ENCODE results near the gene TMEFF2. TPM values are rescaled to one million over a fixed set of nuclear protein-coding genes. Genes with fewer than 3 reads are reported as not detected.

Gene TMEFF2
- 2.3 TPM for polyA plus RNA-seq
- long read RNA-seq, donor 1 = 0 reads
- long read RNA-seq, donor 2, partial matches to known transcripts = 0 of 1 reads
- long read RNA-seq, donor 2, other reads (novel, unspliced or antisense) = 0 of 1 reads
- long read RNA-seq, donor 3 = 0 reads
- long read RNA-seq, donor 4 = 0 reads
- long read RNA-seq, donor 5, partial matches to known transcripts = 0 of 1 reads
- long read RNA-seq, donor 5, other reads (novel, unspliced or antisense) = 0 of 1 reads
- long read RNA-seq, donor 6 = 0 reads
- long read RNA-seq, donor 7, partial matches to known transcripts = 0 of 2 reads
- long read RNA-seq, donor 7, other reads (novel, unspliced or antisense) = 0 of 2 reads
- long read RNA-seq, donor 8, partial matches to known transcripts = 0 of 1 reads
- long read RNA-seq, donor 8, other reads (novel, unspliced or antisense) = 0 of 1 reads
- long read RNA-seq, donor 9, partial matches to known transcripts = 0 of 1 reads
- long read RNA-seq, donor 9, other reads (novel, unspliced or antisense) = 0 of 1 reads
- long read RNA-seq, donor 10, partial matches to known transcripts = 0 of 2 reads
- long read RNA-seq, donor 10, other reads (novel, unspliced or antisense) = 0 of 2 reads
- long read RNA-seq, donor 11, partial matches to known transcripts = 0 of 1 reads
- long read RNA-seq, donor 11, other reads (novel, unspliced or antisense) = 0 of 1 reads

GRCh38 chr2:192194866-192195547, at the start of gene TMEFF2:
TSS of gene TMEFF2 (minus strand) at chr2:192194933. CDS start at chr2:192194524, 409 bp downstream.
- H3K36me3 ChIP-seq (ENCODE audit: control insufficient read depth, insufficient read depth, low read length) = no peaks in the 10 kb centered on the region
- peaks cover 12% of the 10 kb centered on the region for H3K9me3 ChIP-seq (ENCODE audit: control insufficient read depth, low read depth, low read length)
- DNase-seq = peak; percentile 38 to 40
- peaks cover 66% of the 10 kb centered on the region for H3K27me3 ChIP-seq (ENCODE audit: control insufficient read depth, insufficient read depth, low read length)
- peak within 1 kb of the TSS; percentile 34 for H3K4me3 ChIP-seq (ENCODE audit: low read length)
- peaks cover 5% of the 10 kb centered on the region for H3K4me1 ChIP-seq (ENCODE audit: control insufficient read depth, insufficient read depth, low read length)
- H3K27ac ChIP-seq (ENCODE audit: low read length) = no peak within 1 kb of the TSS
- no CpG with 5 or more reads among the region's 64 CpGs for WGBS (ENCODE audit: insufficient coverage, low lambda C conversion rate)

- Histone ChIP-seq H3K4me3 (ENCODE audit: low read length) (no peak overlapping the region), H3K9me3 (ENCODE audit: control insufficient read depth, low read depth, low read length) (no peaks in the 10 kb centered on the region), H3K27ac (ENCODE audit: low read length) (no peak overlapping the region), H3K36me3 (ENCODE audit: control insufficient read depth, insufficient read depth, low read length) (no peaks in the 10 kb centered on the region), H3K4me1 (ENCODE audit: control insufficient read depth, insufficient read depth, low read length) (no peaks in the 10 kb centered on the region), H3K27me3 (ENCODE audit: control insufficient read depth, insufficient read depth, low read length) (no peaks in the 10 kb centered on the region)
- no peak for DNase-seq
- 80% methylated on average over 2 of the region's 2 CpGs for WGBS (ENCODE audit: insufficient coverage, low lambda C conversion rate)
Observed at GRCh38 chr2:192243488-192243887, 48.8 kb upstream of the TMEFF2 start.

GRCh38 chr2:192236136-192236535, 41.4 kb upstream of the TMEFF2 start:
- Histone ChIP-seq H3K9me3 (ENCODE audit: control insufficient read depth, low read depth, low read length) (no peaks in the 10 kb centered on the region), H3K27ac (ENCODE audit: low read length) (no peak overlapping the region), H3K4me1 (ENCODE audit: control insufficient read depth, insufficient read depth, low read length) (no peaks in the 10 kb centered on the region), H3K4me3 (ENCODE audit: low read length) (no peak overlapping the region), H3K36me3 (ENCODE audit: control insufficient read depth, insufficient read depth, low read length) (no peaks in the 10 kb centered on the region), H3K27me3 (ENCODE audit: control insufficient read depth, insufficient read depth, low read length) (no peaks in the 10 kb centered on the region)
- no peak for DNase-seq
- WGBS (ENCODE audit: insufficient coverage, low lambda C conversion rate) = 65% methylated on average over 4 of the region's 4 CpGs

GRCh38 chr2:192230889-192231453, 36.2 kb upstream of the TMEFF2 start:
- Histone ChIP-seq H3K36me3 (ENCODE audit: control insufficient read depth, insufficient read depth, low read length) (no peaks in the 10 kb centered on the region), H3K9me3 (ENCODE audit: control insufficient read depth, low read depth, low read length) (no peaks in the 10 kb centered on the region), H3K27me3 (ENCODE audit: control insufficient read depth, insufficient read depth, low read length) (no peaks in the 10 kb centered on the region), H3K4me1 (ENCODE audit: control insufficient read depth, insufficient read depth, low read length) (no peaks in the 10 kb centered on the region), H3K4me3 (ENCODE audit: low read length) (no peak overlapping the region), H3K27ac (ENCODE audit: low read length) (no peak overlapping the region)
- WGBS (ENCODE audit: insufficient coverage, low lambda C conversion rate) = 100% methylated on average over 1 of the region's 6 CpGs
- DNase-seq = no peak

- Histone ChIP-seq H3K9me3 (ENCODE audit: control insufficient read depth, low read depth, low read length) (no peaks in the 10 kb centered on the region), H3K4me1 (ENCODE audit: control insufficient read depth, insufficient read depth, low read length) (no peaks in the 10 kb centered on the region), H3K4me3 (ENCODE audit: low read length) (no peak overlapping the region), H3K36me3 (ENCODE audit: control insufficient read depth, insufficient read depth, low read length) (no peaks in the 10 kb centered on the region), H3K27ac (ENCODE audit: low read length) (no peak overlapping the region), H3K27me3 (ENCODE audit: control insufficient read depth, insufficient read depth, low read length) (no peaks in the 10 kb centered on the region)
- no peak for DNase-seq
Observed at GRCh38 chr2:192228685-192229084, 34.0 kb upstream of the TMEFF2 start.

- DNase-seq = no peak
- Histone ChIP-seq H3K36me3 (ENCODE audit: control insufficient read depth, insufficient read depth, low read length) (no peaks in the 10 kb centered on the region), H3K9me3 (ENCODE audit: control insufficient read depth, low read depth, low read length) (no peaks in the 10 kb centered on the region), H3K4me1 (ENCODE audit: control insufficient read depth, insufficient read depth, low read length) (no peaks in the 10 kb centered on the region), H3K27me3 (ENCODE audit: control insufficient read depth, insufficient read depth, low read length) (no peaks in the 10 kb centered on the region), H3K4me3 (ENCODE audit: low read length) (no peak overlapping the region), H3K27ac (ENCODE audit: low read length) (no peak overlapping the region)
- WGBS (ENCODE audit: insufficient coverage, low lambda C conversion rate) = no CpG with 5 or more reads among the region's 1 CpG
Observed at GRCh38 chr2:192218970-192219369, 24.2 kb upstream of the TMEFF2 start.

GRCh38 chr2:192218377-192218776, 23.6 kb upstream of the TMEFF2 start:
- Histone ChIP-seq H3K4me1 (ENCODE audit: control insufficient read depth, insufficient read depth, low read length) (no peaks in the 10 kb centered on the region), H3K27me3 (ENCODE audit: control insufficient read depth, insufficient read depth, low read length) (no peaks in the 10 kb centered on the region), H3K36me3 (ENCODE audit: control insufficient read depth, insufficient read depth, low read length) (no peaks in the 10 kb centered on the region), H3K4me3 (ENCODE audit: low read length) (no peak overlapping the region), H3K9me3 (ENCODE audit: control insufficient read depth, low read depth, low read length) (no peaks in the 10 kb centered on the region), H3K27ac (ENCODE audit: low read length) (no peak overlapping the region)
- 90% methylated on average over 2 of the region's 2 CpGs for whole genome bisulfite sequencing (ENCODE audit: insufficient coverage, low lambda C conversion rate)
- DNase-seq = no peak

GRCh38 chr2:192216336-192216735, 21.6 kb upstream of the TMEFF2 start:
- no peak overlapping the region for H3K27ac ChIP-seq (ENCODE audit: low read length)
- no peaks in the 10 kb centered on the region for H3K27me3 ChIP-seq (ENCODE audit: control insufficient read depth, insufficient read depth, low read length)
- H3K4me1 ChIP-seq (ENCODE audit: control insufficient read depth, insufficient read depth, low read length) = no peaks in the 10 kb centered on the region
- no peaks in the 10 kb centered on the region for H3K36me3 ChIP-seq (ENCODE audit: control insufficient read depth, insufficient read depth, low read length)
- H3K9me3 ChIP-seq (ENCODE audit: control insufficient read depth, low read depth, low read length) = no peaks in the 10 kb centered on the region
- WGBS (ENCODE audit: insufficient coverage, low lambda C conversion rate) = 83% methylated on average over 2 of the region's 3 CpGs
- no peak overlapping the region for H3K4me3 ChIP-seq (ENCODE audit: low read length)
- DNase-seq = no peak

- no peak overlapping the region for H3K27ac ChIP-seq (ENCODE audit: low read length)
- no peaks in the 10 kb centered on the region for H3K36me3 ChIP-seq (ENCODE audit: control insufficient read depth, insufficient read depth, low read length)
- no peaks in the 10 kb centered on the region for H3K4me1 ChIP-seq (ENCODE audit: control insufficient read depth, insufficient read depth, low read length)
- H3K9me3 ChIP-seq (ENCODE audit: control insufficient read depth, low read depth, low read length) = no peaks in the 10 kb centered on the region
- no peak for DNase-seq
- H3K27me3 ChIP-seq (ENCODE audit: control insufficient read depth, insufficient read depth, low read length) = no peaks in the 10 kb centered on the region
- H3K4me3 ChIP-seq (ENCODE audit: low read length) = no peak overlapping the region
Observed at GRCh38 chr2:192215096-192215877, 20.6 kb upstream of the TMEFF2 start.

GRCh38 chr2:192208848-192209247, 14.1 kb upstream of the TMEFF2 start:
- no peaks in the 10 kb centered on the region for H3K27me3 ChIP-seq (ENCODE audit: control insufficient read depth, insufficient read depth, low read length)
- no peaks in the 10 kb centered on the region for H3K4me1 ChIP-seq (ENCODE audit: control insufficient read depth, insufficient read depth, low read length)
- no peaks in the 10 kb centered on the region for H3K36me3 ChIP-seq (ENCODE audit: control insufficient read depth, insufficient read depth, low read length)
- H3K9me3 ChIP-seq (ENCODE audit: control insufficient read depth, low read depth, low read length) = no peaks in the 10 kb centered on the region
- no peak for DNase-seq
- H3K4me3 ChIP-seq (ENCODE audit: low read length) = no peak overlapping the region
- H3K27ac ChIP-seq (ENCODE audit: low read length) = no peak overlapping the region
